K562 (cell line): Measurements from ENCODE around the gene EGR1. TPM values are rescaled to one million over a fixed set of nuclear protein-coding genes. Genes with fewer than 3 reads are reported as not detected.
A peak's percentile ranks its signal among the peaks of the same experiment; 100 is the strongest.

Experiments used
- ARID1B ChIP-seq: fragments of 450-650 bp; IDR thresholded peaks from 2 replicates; pipeline ENCODE4 v1.6.1; 2016; ENCODE audit warnings: antibody characterized with exemption, mild to moderate bottlenecking, inconsistent platforms
- EGR1 ChIP-seq: fragments of 450-650 bp; conservative IDR thresholded peaks from 2 replicates; pipeline ENCODE4 v1.6.1; 2017; ENCODE audit warnings: mild to moderate bottlenecking
- GATAD2A ChIP-seq: fragments of 450-650 bp; IDR thresholded peaks from 2 replicates; pipeline ENCODE4 v1.6.1; 2017
- KDM1A ChIP-seq, 2 experiments: fragments of 450-650 bp; IDR thresholded peaks; 2 replicates each; pipeline ENCODE4 v1.6.1; 2016; ENCODE audit warnings: mild to moderate bottlenecking in 2 of 2
- MBD1 ChIP-seq: fragments of 250-450 bp; sonication (Bioruptor Pico); IDR thresholded peaks from 2 replicates; pipeline ENCODE4 v1.8.0; 2022; ENCODE audit warnings: inconsistent platforms
- NFXL1 ChIP-seq: fragments of 450-650 bp; formaldehyde crosslinking; IDR thresholded peaks from 2 replicates; pipeline ENCODE4 v1.4.0; 2021; ENCODE audit warnings: mild to moderate bottlenecking
- NR0B1 ChIP-seq: fragments of 450-650 bp; IDR thresholded peaks from one replicate; pipeline ENCODE4 v1.6.1; 2018; ENCODE audit warnings: mild to moderate bottlenecking, moderate library complexity; ENCODE audit not compliant: partially characterized antibody
- NR1H2 ChIP-seq: sonication (generic); formaldehyde crosslinking; IDR thresholded peaks from 2 replicates; pipeline ENCODE4 v1.4.0; 2020; ENCODE audit warnings: mild to moderate bottlenecking, missing genetic modification reagents
- RREB1 ChIP-seq: fragments of 250-450 bp; sonication (Bioruptor Pico); IDR thresholded peaks from 2 replicates; pipeline ENCODE4 v1.4.0; 2020
- ZBTB1 ChIP-seq: sonication (generic); formaldehyde crosslinking; IDR thresholded peaks from 2 replicates; pipeline ENCODE4 v1.8.1; 2023; ENCODE audit warnings: missing genetic modification reagents, low read depth, mild to moderate bottlenecking, borderline replicate concordance
- ZNF277 ChIP-seq: fragments of 250-450 bp; sonication (Bioruptor Pico); IDR thresholded peaks from 2 replicates; pipeline ENCODE4 v1.8.0; 2022; ENCODE audit warnings: inconsistent platforms, mild to moderate bottlenecking, moderate library complexity, borderline replicate concordance
- ZNF785 ChIP-seq: fragments of 250-450 bp; sonication (Bioruptor Pico); IDR thresholded peaks from 2 replicates; pipeline ENCODE4 v1.4.0; 2020; ENCODE audit warnings: mild to moderate bottlenecking
- polyA plus RNA-seq, 8 experiments: library from polyadenylated mRNA; depleted of rRNA in 4 of 8; stranded (reverse) in 5 of 8; unstranded in 3 of 8; fragments of >200 nt; fragmentation: Nextera tagmentation in 2 of 8; fragmentation: Illumina TruSeq in 1 of 8; extraction: Ambion mirVana in 2 of 8; extraction: Trizol in 1 of 8; gene quantifications; 2 replicates each; pipeline versions ENCODE4 v1.2.1 to v1.2.3, GENCODE V29; 2011 to 2014; ENCODE audit warnings: inconsistent platforms in 1 of 8, missing spikeins in 1 of 8
- total RNA-seq, 7 experiments: library from RNA; depleted of rRNA in 6 of 7; stranded (reverse); fragments of >200 nt in 6 of 7; fragmentation: Illumina TruSeq in 2 of 7; extraction: Trizol in 2 of 7; gene quantifications; 2 replicates each; pipeline versions ENCODE4 v1.2.1 to v1.2.3, GENCODE V29; 2011 to 2021; ENCODE audit warnings: low replicate concordance in 1 of 7

Gene EGR1
- total and polyA plus RNA-seq, 9 of the 15 experiments (the other 6 are each of a cell fraction or from before 2014, with no cell fraction given) = 1.3 to 132 (median 21.5) TPM

- no peak for TF ChIP-seq ZNF277 (CRISPR knock-in tag)
- no peak for TF ChIP-seq NR0B1
- 0 out of 2 replicates have a peak, but pooled peaks have one; percentile 58 for TF ChIP-seq RREB1
- TF ChIP-seq GATAD2A = no peak
- TF ChIP-seq ARID1B = peak; percentile 59
- peak; percentile 14 to 67; a peak in 2 of 4 replicates for TF ChIP-seq KDM1A (IDR thresholded peaks at IDR 0.05)
- TF ChIP-seq MBD1 (CRISPR knock-in tag) = no peak
- TF ChIP-seq ZBTB1 (CRISPR knock-in tag) = no peak
- no peak for TF ChIP-seq NFXL1
- no peak for TF ChIP-seq NR1H2 (CRISPR knock-in tag)
- TF ChIP-seq ZNF785 (CRISPR knock-in tag) = no peak
- peak; percentile 94 for TF ChIP-seq EGR1
Measured at GRCh38 chr5:138490648-138491283, 25.5 kb downstream of the EGR1 start (continued).
